H9 (cell line): ENCODE measurements around the gene GRID1. TPM values are rescaled to one million over a fixed set of nuclear protein-coding genes. Genes with fewer than 3 reads are reported as not detected.
A peak's percentile ranks its signal among the peaks of the same experiment; 100 is the strongest.

Experiments
- DNase-seq: peaks from one replicate; pipeline ENCODE4 v3.0.0-alpha.2; 2017
- H2AFZ ChIP-seq: one replicate; pipeline ENCODE4 v1.6.1; 2013; ENCODE audit warnings: mild to moderate bottlenecking, low read length, control low read depth, moderate library complexity
- H2AK5ac ChIP-seq: 2 replicates; pipeline ENCODE4 v1.6.1; 2013; ENCODE audit warnings: low read length, control low read depth, mixed read lengths; ENCODE audit not compliant: insufficient read length
- H2BK120ac ChIP-seq: one replicate; pipeline ENCODE4 v1.6.1; 2013; ENCODE audit warnings: low read depth, mild to moderate bottlenecking, low read length, control low read depth, inconsistent platforms; ENCODE audit not compliant: poor library complexity, severe bottlenecking
- H2BK12ac ChIP-seq: 2 replicates; pipeline ENCODE4 v1.6.1; 2013; ENCODE audit warnings: low read length, control low read depth, mixed read lengths, low read depth; ENCODE audit not compliant: insufficient read length
- H2BK15ac ChIP-seq: 2 replicates; pipeline ENCODE4 v1.6.1; 2013; ENCODE audit warnings: low read depth, low read length, control low read depth
- H2BK20ac ChIP-seq: one replicate; pipeline ENCODE4 v1.6.1; 2013; ENCODE audit warnings: low read depth, mild to moderate bottlenecking, low read length, control low read depth, inconsistent platforms; ENCODE audit not compliant: poor library complexity, severe bottlenecking
- H2BK5ac ChIP-seq: 2 replicates; pipeline ENCODE4 v1.6.1; 2013; ENCODE audit warnings: low read length, control low read depth, mixed read lengths; ENCODE audit not compliant: insufficient read length
- H3K14ac ChIP-seq: 2 replicates; pipeline ENCODE4 v1.6.1; 2013; ENCODE audit warnings: low read length, control low read depth; ENCODE audit not compliant: insufficient read depth
- H3K18ac ChIP-seq: 2 replicates; pipeline ENCODE4 v1.6.1; 2013; ENCODE audit warnings: low read depth, mild to moderate bottlenecking, mixed read lengths, low read length, control low read depth; ENCODE audit not compliant: insufficient read length
- H3K23ac ChIP-seq: 2 replicates; pipeline ENCODE4 v1.6.1; 2013; ENCODE audit warnings: low read length, control low read depth, mixed read lengths, low read depth; ENCODE audit not compliant: insufficient read length
- H3K23me2 ChIP-seq: 2 replicates; pipeline ENCODE4 v1.6.1; 2013; ENCODE audit warnings: low read depth, mild to moderate bottlenecking, mixed read lengths, low read length, control low read depth; ENCODE audit not compliant: insufficient read length, poor library complexity, severe bottlenecking
- H3K27ac ChIP-seq: 2 replicates; pipeline ENCODE4 v1.5.1; 2013; ENCODE audit warnings: low read length, control low read depth, mixed read lengths, low read depth; ENCODE audit not compliant: insufficient read length
- H3K27me3 ChIP-seq: 2 replicates; pipeline ENCODE4 v1.6.1; 2013; ENCODE audit warnings: low read length, control low read depth, inconsistent platforms; ENCODE audit not compliant: insufficient read depth
- H3K4ac ChIP-seq: 2 replicates; pipeline ENCODE4 v1.6.1; 2013; ENCODE audit warnings: low read depth, mild to moderate bottlenecking, control low read depth, inconsistent platforms, low read length, moderate library complexity
- H3K4me1 ChIP-seq: 2 replicates; pipeline ENCODE4 v1.6.1; 2013; ENCODE audit warnings: low read length, control low read depth, inconsistent platforms; ENCODE audit not compliant: insufficient read depth
- H3K4me2 ChIP-seq: 2 replicates; pipeline ENCODE4 v1.6.1; 2013; ENCODE audit warnings: low read length, control low read depth, mixed read lengths; ENCODE audit not compliant: insufficient read length, insufficient read depth
- H3K56ac ChIP-seq: 2 replicates; pipeline ENCODE4 v1.6.1; 2013; ENCODE audit warnings: low read depth, mild to moderate bottlenecking, mixed read lengths, low read length, control low read depth; ENCODE audit not compliant: insufficient read length
- H3K79me1 ChIP-seq: 2 replicates; pipeline ENCODE4 v1.6.1; 2013; ENCODE audit warnings: low read depth, mild to moderate bottlenecking, moderate library complexity, low read length, control low read depth, inconsistent platforms; ENCODE audit not compliant: insufficient read depth, poor library complexity, severe bottlenecking
- H3K79me2 ChIP-seq: 2 replicates; pipeline ENCODE4 v1.6.1; 2013; ENCODE audit warnings: low read length, control low read depth, inconsistent platforms; ENCODE audit not compliant: insufficient read depth
- H3K9ac ChIP-seq: 2 replicates; pipeline ENCODE4 v1.6.1; 2013; ENCODE audit warnings: low read length, control low read depth, mixed read lengths; ENCODE audit not compliant: insufficient read length; ENCODE audit errors: extremely low read depth
- H3K9me3 ChIP-seq: one replicate; pipeline ENCODE4 v1.6.1; 2013; ENCODE audit warnings: low read depth, low read length, inconsistent platforms; ENCODE audit not compliant: control insufficient read depth
- H3T11ph ChIP-seq: one replicate; pipeline ENCODE4 v1.6.1; 2013; ENCODE audit warnings: mild to moderate bottlenecking, low read length, control low read depth, inconsistent platforms
- H4K20me1 ChIP-seq: one replicate; pipeline ENCODE4 v1.6.1; 2013; ENCODE audit not compliant: control insufficient read depth, insufficient read length, insufficient read depth
- H4K5ac ChIP-seq: 2 replicates; pipeline ENCODE4 v1.6.1; 2013; ENCODE audit warnings: low read depth, mild to moderate bottlenecking, mixed read lengths, low read length, control low read depth; ENCODE audit not compliant: insufficient read length
- H4K8ac ChIP-seq: replicated peaks from 2 replicates; pipeline ENCODE4 v1.6.1; 2013; ENCODE audit warnings: low read length, control low read depth, mixed read lengths, low read depth; ENCODE audit not compliant: insufficient read length
- H4K91ac ChIP-seq: 2 replicates; pipeline ENCODE4 v1.6.1; 2013; ENCODE audit warnings: low read depth, mild to moderate bottlenecking, moderate library complexity, mixed read lengths, low read length, control low read depth; ENCODE audit not compliant: insufficient read length
- H3K27ac Mint-ChIP-seq, 3 experiments: 2 replicates in 2 of 3; 3 replicates in 1 of 3; pipeline ENCODE4 v1.8.0; 2020 to 2021; ENCODE audit warnings: mixed read lengths in 3 of 3, mild to moderate bottlenecking in 1 of 3, moderate library complexity in 1 of 3
- H3K27me3 Mint-ChIP-seq: 2 replicates; pipeline ENCODE4 v1.8.0; 2021; ENCODE audit warnings: low read depth, mild to moderate bottlenecking, moderate library complexity, mixed read lengths
- H3K36me3 Mint-ChIP-seq, 3 experiments: 2 replicates in 2 of 3; 3 replicates in 1 of 3; pipeline ENCODE4 v1.8.0; 2020 to 2021; ENCODE audit warnings: low read depth in 3 of 3, mixed read lengths in 3 of 3; ENCODE audit not compliant: insufficient read depth in 1 of 3
- H3K4me1 Mint-ChIP-seq, 2 experiments: 2 replicates each; pipeline ENCODE4 v1.8.0; 2020; ENCODE audit warnings: mixed read lengths in 2 of 2
- H3K4me3 Mint-ChIP-seq, 2 experiments: 2 replicates in 1 of 2; 3 replicates in 1 of 2; pipeline ENCODE4 v1.8.0; 2020 to 2021; ENCODE audit warnings: mild to moderate bottlenecking in 2 of 2, mixed read lengths in 2 of 2, moderate library complexity in 1 of 2
- H3K9me3 Mint-ChIP-seq, 2 experiments: 2 replicates in 1 of 2; 3 replicates in 1 of 2; pipeline ENCODE4 v1.8.0; 2020; ENCODE audit warnings: mild to moderate bottlenecking in 2 of 2, mixed read lengths in 2 of 2, moderate library complexity in 1 of 2
- WGBS: extraction: QIAGEN DNeasy Blood & Tissue Kit; methylation state at CpG from one replicate; pipeline ENCODE4 v1.1.7; 2013; ENCODE audit warnings: missing lambda C conversion rate, low lambda C conversion rate, mixed read lengths; ENCODE audit not compliant: insufficient read length; ENCODE audit errors: extremely low coverage; 5-methylcytosine and 5-hydroxymethylcytosine counted together
- total RNA-seq: library from RNA; stranded (reverse); gene quantifications from 2 replicates; pipeline ENCODE4 v1.2.1, GENCODE V29; 2021
- TF ChIP-seq, protein P1 (sequence below): fragments of 200-600 bp; sonication (generic); conservative IDR thresholded peaks from 3 replicates; pipeline ENCODE4 v1.8.0; 2021; ENCODE audit warnings: antibody characterized with exemption, mild to moderate bottlenecking

GRID1 gene
- total RNA-seq, 1 experiment from 2014 or later: 0.35 TPM

GRCh38 chr10:86371691-86372090 is 5.1 kb upstream of the GRID1 start:
- TF ChIP-seq, protein P1, sequence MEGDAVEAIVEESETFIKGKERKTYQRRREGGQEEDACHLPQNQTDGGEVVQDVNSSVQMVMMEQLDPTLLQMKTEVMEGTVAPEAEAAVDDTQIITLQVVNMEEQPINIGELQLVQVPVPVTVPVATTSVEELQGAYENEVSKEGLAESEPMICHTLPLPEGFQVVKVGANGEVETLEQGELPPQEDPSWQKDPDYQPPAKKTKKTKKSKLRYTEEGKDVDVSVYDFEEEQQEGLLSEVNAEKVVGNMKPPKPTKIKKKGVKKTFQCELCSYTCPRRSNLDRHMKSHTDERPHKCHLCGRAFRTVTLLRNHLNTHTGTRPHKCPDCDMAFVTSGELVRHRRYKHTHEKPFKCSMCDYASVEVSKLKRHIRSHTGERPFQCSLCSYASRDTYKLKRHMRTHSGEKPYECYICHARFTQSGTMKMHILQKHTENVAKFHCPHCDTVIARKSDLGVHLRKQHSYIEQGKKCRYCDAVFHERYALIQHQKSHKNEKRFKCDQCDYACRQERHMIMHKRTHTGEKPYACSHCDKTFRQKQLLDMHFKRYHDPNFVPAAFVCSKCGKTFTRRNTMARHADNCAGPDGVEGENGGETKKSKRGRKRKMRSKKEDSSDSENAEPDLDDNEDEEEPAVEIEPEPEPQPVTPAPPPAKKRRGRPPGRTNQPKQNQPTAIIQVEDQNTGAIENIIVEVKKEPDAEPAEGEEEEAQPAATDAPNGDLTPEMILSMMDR: peak; percentile 38; the same call in 2 of the 3 replicates
- peaks cover 35% of the 10 kb centered on the region for H3K27me3 ChIP-seq

More at GRCh38 chr10:86371691-86372090, 5.1 kb upstream of the GRID1 start:
- Histone ChIP-seq H4K20me1 (no peaks in the 10 kb centered on the region), H4K5ac (no peak overlapping the region), H3K4me1 (no peaks in the 10 kb centered on the region), H3K14ac (no peak overlapping the region), H4K8ac (no peak overlapping the region), H3K23me2 (peaks cover 5% of the 10 kb centered on the region), H3K9me3 (no peaks in the 10 kb centered on the region), H2BK12ac (no peak overlapping the region), H3K4ac (no peak overlapping the region), H3K18ac (no peak overlapping the region), H3K23ac (no peak overlapping the region), H3K9ac (no peak overlapping the region), H2BK15ac (no peak overlapping the region), H3K27ac (no peak overlapping the region), H3K56ac (no peak overlapping the region), H2AK5ac (no peak overlapping the region), H3T11ph (no peak overlapping the region), H2BK120ac (no peak overlapping the region), H2BK20ac (no peak overlapping the region), H3K4me2 (no peak overlapping the region), H3K79me1 (no peaks in the 10 kb centered on the region), H2BK5ac (no peak overlapping the region), H4K91ac (no peak overlapping the region), H3K79me2 (no peaks in the 10 kb centered on the region), H2AFZ (no peak overlapping the region)
- no CpG with 5 or more reads among the region's 5 CpGs for WGBS
- no peaks in the 10 kb centered on the region for H3K36me3 Mint-ChIP-seq
- H3K9me3 Mint-ChIP-seq: no peaks in the 10 kb centered on the region
- peak; percentile 39 for DNase-seq
- H3K27me3 Mint-ChIP-seq: peaks cover 95% of the 10 kb centered on the region
- no peak overlapping the region for H3K27ac Mint-ChIP-seq
- H3K4me1 Mint-ChIP-seq: peaks cover 0 to 4% of the 10 kb centered on the region in 2 experiments; a peak in 2 of 4 replicates
- no peak overlapping the region for H3K4me3 Mint-ChIP-seq
